Glutamatergic neuron (in vitro differentiated cells): ENCODE results near the gene ZNF287. TPM values are rescaled to one million over a fixed set of nuclear protein-coding genes. Genes with fewer than 3 reads are reported as not detected.
"Not testable (repeated sequence)": the region's sequence is repeated elsewhere in the genome, so short reads cannot be mapped to it uniquely, and the experiment has no call there.

Experiments used
- DNase-seq: peaks from one replicate; pipeline ENCODE4 v3.0.0; 2022
- H3K27ac Mint-ChIP-seq: one replicate; pipeline ENCODE4 v1.8.0; 2020; ENCODE audit warnings: mild to moderate bottlenecking, mixed read lengths, inconsistent platforms; ENCODE audit not compliant: unreplicated experiment
- H3K27me3 Mint-ChIP-seq: one replicate; pipeline ENCODE4 v1.8.0; 2020; ENCODE audit warnings: mild to moderate bottlenecking, moderate library complexity, mixed read lengths, inconsistent platforms; ENCODE audit not compliant: unreplicated experiment
- H3K36me3 Mint-ChIP-seq: one replicate; pipeline ENCODE4 v1.8.0; 2020; ENCODE audit warnings: mild to moderate bottlenecking, mixed read lengths, inconsistent platforms; ENCODE audit not compliant: unreplicated experiment
- H3K4me1 Mint-ChIP-seq: one replicate; pipeline ENCODE4 v1.8.0; 2020; ENCODE audit warnings: mild to moderate bottlenecking, low read depth, mixed read lengths, inconsistent platforms; ENCODE audit not compliant: unreplicated experiment
- H3K4me3 Mint-ChIP-seq: one replicate; pipeline ENCODE4 v1.8.0; 2020; ENCODE audit warnings: mild to moderate bottlenecking, mixed read lengths, inconsistent platforms; ENCODE audit not compliant: unreplicated experiment
- H3K9me3 Mint-ChIP-seq: one replicate; pipeline ENCODE4 v1.8.0; 2020; ENCODE audit warnings: mild to moderate bottlenecking, moderate library complexity, mixed read lengths, inconsistent platforms; ENCODE audit not compliant: unreplicated experiment
- CTCF ChIP-seq: fragments of 200-600 bp; sonication (generic); IDR thresholded peaks from one replicate; pipeline ENCODE4 v1.5.0; 2021; ENCODE audit not compliant: partially characterized antibody, unreplicated experiment
- total RNA-seq: library from RNA; stranded (reverse); fragmentation: NEBNext Ultra II Directional; extraction: Animal tissue kit (Norgen Biotek cat#: 25700); gene quantifications from one replicate; pipeline ENCODE4 v1.2.1, GENCODE V29; 2021; ENCODE audit not compliant: unreplicated experiment

The ZNF287 gene
- total RNA-seq, 1 donor from 2014 or later = 17.4 TPM

GRCh38 chr17:16529906-16530305 is 39.1 kb downstream of the ZNF287 start:
- DNase-seq = no peak
- H3K27me3 Mint-ChIP-seq = no peaks in the 10 kb centered on the region
- no peak overlapping the region for H3K4me3 Mint-ChIP-seq
- TF ChIP-seq CTCF = no peak
- H3K4me1 Mint-ChIP-seq = no peaks in the 10 kb centered on the region
- H3K36me3 Mint-ChIP-seq = no peaks in the 10 kb centered on the region
- H3K9me3 Mint-ChIP-seq = no peaks in the 10 kb centered on the region
- H3K27ac Mint-ChIP-seq = no peak overlapping the region

GRCh38 chr17:16527298-16527697 is 41.7 kb downstream of the ZNF287 start:
- no peaks in the 10 kb centered on the region for H3K4me1 Mint-ChIP-seq
- no peak overlapping the region for H3K27ac Mint-ChIP-seq
- H3K9me3 Mint-ChIP-seq = peaks cover 1% of the 10 kb centered on the region
- no peaks in the 10 kb centered on the region for H3K27me3 Mint-ChIP-seq
- no peak for TF ChIP-seq CTCF
- no peak overlapping the region for H3K4me3 Mint-ChIP-seq
- no peak for DNase-seq
- H3K36me3 Mint-ChIP-seq = no peaks in the 10 kb centered on the region

- not testable (repeated sequence) for H3K4me1 Mint-ChIP-seq, H3K9me3 Mint-ChIP-seq, H3K36me3 Mint-ChIP-seq, H3K27me3 Mint-ChIP-seq, H3K27ac Mint-ChIP-seq, H3K4me3 Mint-ChIP-seq, DNase-seq
Observed at GRCh38 chr17:16525556-16525955, 43.4 kb downstream of the ZNF287 start.

- Mint-ChIP-seq H3K36me3 (no peaks in the 10 kb centered on the region), H3K27me3 (peaks cover 4% of the 10 kb centered on the region), H3K9me3 (peaks cover 7% of the 10 kb centered on the region)
Observed at GRCh38 chr17:16521070-16521727, 47.8 kb downstream of the ZNF287 start.

GRCh38 chr17:16519021-16519420 is 50.0 kb downstream of the ZNF287 start:
- peaks cover 10% of the 10 kb centered on the region for H3K4me1 Mint-ChIP-seq
- no peak for DNase-seq
- H3K36me3 Mint-ChIP-seq = no peaks in the 10 kb centered on the region
- H3K27me3 Mint-ChIP-seq = peaks cover 4% of the 10 kb centered on the region
- no peak for TF ChIP-seq CTCF
- no peak overlapping the region for H3K27ac Mint-ChIP-seq
- H3K4me3 Mint-ChIP-seq = no peak overlapping the region
- H3K9me3 Mint-ChIP-seq = peaks cover 9% of the 10 kb centered on the region

More at GRCh38 chr17:16521070-16521727, 47.8 kb downstream of the ZNF287 start:
- peak; percentile 89 for TF ChIP-seq CTCF
- peak; percentile 69 for DNase-seq
- H3K27ac Mint-ChIP-seq = no peak overlapping the region
- no peak overlapping the region for H3K4me3 Mint-ChIP-seq
- peaks cover 9% of the 10 kb centered on the region for H3K4me1 Mint-ChIP-seq
